IMR-90 (cell line): ENCODE data around the gene SAA4.

ENCODE experiments used
- CHD1 ChIP-seq: IDR thresholded peaks from 2 replicates; pipeline ENCODE4 v1.6.1; 2012; ENCODE audit warnings: low read depth, low read length, improper control_type of control experiment
- MXI1 ChIP-seq: IDR thresholded peaks from 2 replicates; pipeline ENCODE4 v1.6.1; 2012; ENCODE audit warnings: low read depth, mild to moderate bottlenecking, low read length, moderate library complexity, borderline replicate concordance
- POLR2A ChIP-seq: IDR thresholded peaks from 2 replicates; pipeline ENCODE4 v1.6.1; 2012; ENCODE audit warnings: mild to moderate bottlenecking, low read depth, low read length
- RAD21 ChIP-seq: IDR thresholded peaks from 2 replicates; pipeline ENCODE4 v1.6.1; 2012; ENCODE audit warnings: low read length, improper control_type of control experiment
- RFX5 ChIP-seq: IDR thresholded peaks from 2 replicates; pipeline ENCODE4 v1.8.0; 2012; ENCODE audit warnings: low read depth, mild to moderate bottlenecking, low read length, moderate library complexity
- SMC3 ChIP-seq: fragments of 150-350 bp; IDR thresholded peaks from 2 replicates; pipeline ENCODE4 v1.6.1; 2016; ENCODE audit warnings: low read depth, mild to moderate bottlenecking, antibody characterized with exemption, low read length, moderate library complexity
- TF ChIP-seq, protein P1 (sequence below): conservative IDR thresholded peaks from 2 replicates; pipeline ENCODE4 v1.5.1; 2012; ENCODE audit warnings: mild to moderate bottlenecking, low read depth, low read length, improper control_type of control experiment

DNA sequence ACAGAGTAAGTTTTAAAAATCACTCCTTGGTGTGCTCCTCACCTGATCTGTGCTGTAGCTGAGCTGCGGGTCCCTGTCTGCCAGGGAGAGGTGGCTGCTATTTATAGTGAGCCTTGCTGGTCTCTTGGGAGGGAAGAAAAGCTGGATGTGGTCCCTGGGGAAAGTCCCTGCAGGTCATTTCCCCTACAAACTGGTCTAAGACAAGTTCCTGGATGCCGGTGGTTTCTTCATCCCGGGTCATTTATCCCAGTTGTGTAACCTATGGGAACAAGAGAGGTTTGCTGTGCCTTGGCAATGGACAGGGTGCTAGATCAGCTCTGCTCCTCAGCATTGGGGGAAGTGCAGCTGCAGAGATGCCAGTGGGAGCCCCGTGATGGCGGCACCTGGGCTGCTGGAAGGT lies 12.0 kb upstream of the SAA4 start, which contains the start of gene SAA2:
- TF ChIP-seq POLR2A = no peak
- TF ChIP-seq, protein P1, sequence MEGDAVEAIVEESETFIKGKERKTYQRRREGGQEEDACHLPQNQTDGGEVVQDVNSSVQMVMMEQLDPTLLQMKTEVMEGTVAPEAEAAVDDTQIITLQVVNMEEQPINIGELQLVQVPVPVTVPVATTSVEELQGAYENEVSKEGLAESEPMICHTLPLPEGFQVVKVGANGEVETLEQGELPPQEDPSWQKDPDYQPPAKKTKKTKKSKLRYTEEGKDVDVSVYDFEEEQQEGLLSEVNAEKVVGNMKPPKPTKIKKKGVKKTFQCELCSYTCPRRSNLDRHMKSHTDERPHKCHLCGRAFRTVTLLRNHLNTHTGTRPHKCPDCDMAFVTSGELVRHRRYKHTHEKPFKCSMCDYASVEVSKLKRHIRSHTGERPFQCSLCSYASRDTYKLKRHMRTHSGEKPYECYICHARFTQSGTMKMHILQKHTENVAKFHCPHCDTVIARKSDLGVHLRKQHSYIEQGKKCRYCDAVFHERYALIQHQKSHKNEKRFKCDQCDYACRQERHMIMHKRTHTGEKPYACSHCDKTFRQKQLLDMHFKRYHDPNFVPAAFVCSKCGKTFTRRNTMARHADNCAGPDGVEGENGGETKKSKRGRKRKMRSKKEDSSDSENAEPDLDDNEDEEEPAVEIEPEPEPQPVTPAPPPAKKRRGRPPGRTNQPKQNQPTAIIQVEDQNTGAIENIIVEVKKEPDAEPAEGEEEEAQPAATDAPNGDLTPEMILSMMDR = no peak
- TF ChIP-seq CHD1 = no peak
- no peak for TF ChIP-seq SMC3
- no peak for TF ChIP-seq RFX5
- no peak for TF ChIP-seq RAD21
- TF ChIP-seq MXI1 = no peak
